HL-60 (cell line): ENCODE data around the gene NCAPD3.

Source experiments
- GABPA ChIP-seq: IDR thresholded peaks from 2 replicates; pipeline ENCODE4 v1.6.1; 2012; ENCODE audit warnings: low read depth
- POLR2AphosphoS5 ChIP-seq: IDR thresholded peaks from 2 replicates; pipeline ENCODE4 v1.6.1; 2012; ENCODE audit warnings: low read depth
- SPI1 ChIP-seq: IDR thresholded peaks from 2 replicates; pipeline ENCODE4 v1.6.1; 2012; ENCODE audit warnings: low read depth, mild to moderate bottlenecking, borderline replicate concordance
- TF ChIP-seq, protein P1 (sequence below): IDR thresholded peaks from one replicate; pipeline ENCODE4 v1.5.1; 2011; ENCODE audit warnings: low read length, control low read depth, inconsistent platforms; ENCODE audit not compliant: insufficient read depth
- TF ChIP-seq, protein P2 (sequence below): IDR thresholded peaks from 2 replicates; pipeline ENCODE4 v1.6.1; 2012; ENCODE audit warnings: low read depth; ENCODE audit not compliant: insufficient replicate concordance

GRCh38 chr11:134206185-134206584 lies 17.6 kb downstream of the NCAPD3 start:
- TF ChIP-seq, protein P1, sequence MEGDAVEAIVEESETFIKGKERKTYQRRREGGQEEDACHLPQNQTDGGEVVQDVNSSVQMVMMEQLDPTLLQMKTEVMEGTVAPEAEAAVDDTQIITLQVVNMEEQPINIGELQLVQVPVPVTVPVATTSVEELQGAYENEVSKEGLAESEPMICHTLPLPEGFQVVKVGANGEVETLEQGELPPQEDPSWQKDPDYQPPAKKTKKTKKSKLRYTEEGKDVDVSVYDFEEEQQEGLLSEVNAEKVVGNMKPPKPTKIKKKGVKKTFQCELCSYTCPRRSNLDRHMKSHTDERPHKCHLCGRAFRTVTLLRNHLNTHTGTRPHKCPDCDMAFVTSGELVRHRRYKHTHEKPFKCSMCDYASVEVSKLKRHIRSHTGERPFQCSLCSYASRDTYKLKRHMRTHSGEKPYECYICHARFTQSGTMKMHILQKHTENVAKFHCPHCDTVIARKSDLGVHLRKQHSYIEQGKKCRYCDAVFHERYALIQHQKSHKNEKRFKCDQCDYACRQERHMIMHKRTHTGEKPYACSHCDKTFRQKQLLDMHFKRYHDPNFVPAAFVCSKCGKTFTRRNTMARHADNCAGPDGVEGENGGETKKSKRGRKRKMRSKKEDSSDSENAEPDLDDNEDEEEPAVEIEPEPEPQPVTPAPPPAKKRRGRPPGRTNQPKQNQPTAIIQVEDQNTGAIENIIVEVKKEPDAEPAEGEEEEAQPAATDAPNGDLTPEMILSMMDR: no peak
- TF ChIP-seq POLR2AphosphoS5: no peak
- no peak for TF ChIP-seq SPI1
- TF ChIP-seq, protein P2, sequence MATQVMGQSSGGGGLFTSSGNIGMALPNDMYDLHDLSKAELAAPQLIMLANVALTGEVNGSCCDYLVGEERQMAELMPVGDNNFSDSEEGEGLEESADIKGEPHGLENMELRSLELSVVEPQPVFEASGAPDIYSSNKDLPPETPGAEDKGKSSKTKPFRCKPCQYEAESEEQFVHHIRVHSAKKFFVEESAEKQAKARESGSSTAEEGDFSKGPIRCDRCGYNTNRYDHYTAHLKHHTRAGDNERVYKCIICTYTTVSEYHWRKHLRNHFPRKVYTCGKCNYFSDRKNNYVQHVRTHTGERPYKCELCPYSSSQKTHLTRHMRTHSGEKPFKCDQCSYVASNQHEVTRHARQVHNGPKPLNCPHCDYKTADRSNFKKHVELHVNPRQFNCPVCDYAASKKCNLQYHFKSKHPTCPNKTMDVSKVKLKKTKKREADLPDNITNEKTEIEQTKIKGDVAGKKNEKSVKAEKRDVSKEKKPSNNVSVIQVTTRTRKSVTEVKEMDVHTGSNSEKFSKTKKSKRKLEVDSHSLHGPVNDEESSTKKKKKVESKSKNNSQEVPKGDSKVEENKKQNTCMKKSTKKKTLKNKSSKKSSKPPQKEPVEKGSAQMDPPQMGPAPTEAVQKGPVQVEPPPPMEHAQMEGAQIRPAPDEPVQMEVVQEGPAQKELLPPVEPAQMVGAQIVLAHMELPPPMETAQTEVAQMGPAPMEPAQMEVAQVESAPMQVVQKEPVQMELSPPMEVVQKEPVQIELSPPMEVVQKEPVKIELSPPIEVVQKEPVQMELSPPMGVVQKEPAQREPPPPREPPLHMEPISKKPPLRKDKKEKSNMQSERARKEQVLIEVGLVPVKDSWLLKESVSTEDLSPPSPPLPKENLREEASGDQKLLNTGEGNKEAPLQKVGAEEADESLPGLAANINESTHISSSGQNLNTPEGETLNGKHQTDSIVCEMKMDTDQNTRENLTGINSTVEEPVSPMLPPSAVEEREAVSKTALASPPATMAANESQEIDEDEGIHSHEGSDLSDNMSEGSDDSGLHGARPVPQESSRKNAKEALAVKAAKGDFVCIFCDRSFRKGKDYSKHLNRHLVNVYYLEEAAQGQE: no peak
- no peak for TF ChIP-seq GABPA
